NCI-H2107 treated with DMSO at 0.1 percent for 48 hours (cell line): ENCODE data around the gene HTR3A.
"Not testable (repeated sequence)": the region's sequence is repeated elsewhere in the genome, so short reads cannot be mapped to it uniquely, and the experiment has no call there.

Experiments
- DNase-seq: peaks from one replicate; lab custom pipeline; 2025; ENCODE audit not compliant: unreplicated experiment; lab: John Stamatoyannopoulos, UW

Gene HTR3A

DNA sequence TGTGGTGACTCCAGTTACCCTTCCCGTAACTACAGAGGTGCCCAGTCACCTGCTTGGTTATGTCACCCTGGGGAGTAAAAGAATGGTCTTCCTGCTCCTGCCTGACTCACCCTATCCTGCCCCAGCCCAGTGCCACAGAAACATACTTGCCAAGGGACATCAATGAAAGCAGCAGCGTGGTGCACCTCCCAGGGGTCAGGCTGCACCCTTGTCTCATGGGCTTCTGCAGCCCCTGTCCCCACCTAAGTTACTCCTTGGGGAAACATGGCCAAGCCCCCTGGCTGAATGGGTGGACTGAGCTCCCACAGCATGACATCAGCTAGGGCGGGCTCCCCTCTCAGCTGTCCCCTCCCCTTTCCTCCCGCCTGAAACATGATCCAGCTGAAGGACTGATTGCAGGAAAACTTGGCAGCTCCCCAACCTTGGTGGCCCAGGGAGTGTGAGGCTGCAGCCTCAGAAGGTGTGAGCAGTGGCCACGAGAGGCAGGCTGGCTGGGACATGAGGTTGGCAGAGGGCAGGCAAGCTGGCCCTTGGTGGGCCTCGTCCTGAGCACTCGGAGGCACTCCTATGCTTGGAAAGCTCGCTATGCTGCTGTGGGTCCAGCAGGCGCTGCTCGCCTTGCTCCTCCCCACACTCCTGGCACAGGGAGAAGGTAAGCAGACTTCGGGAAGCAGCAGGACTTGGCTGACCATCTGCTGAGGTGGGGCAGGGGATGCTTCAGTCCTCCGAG is at the start of gene HTR3A:
Gene HTR3A (plus strand): TSS at position 368 of the 730 bp plus-strand sequence. CDS start 218 bp downstream, at position 586.
- peak; percentile 82 for DNase-seq

GRCh38 chr11:113926273-113927197 is 48.4 kb upstream of the HTR3A start:
- no peak for DNase-seq

GRCh38 chr11:113928311-113928710 is 46.6 kb upstream of the HTR3A start:
- no peak for DNase-seq

- no peak for DNase-seq
Measured at GRCh38 chr11:113932788-113933187, 42.1 kb upstream of the HTR3A start.

- DNase-seq: not testable (repeated sequence)
Measured at GRCh38 chr11:113934193-113934592, 40.7 kb upstream of the HTR3A start.

GRCh38 chr11:113934761-113935160 is 40.1 kb upstream of the HTR3A start:
- no peak for DNase-seq

DNA sequence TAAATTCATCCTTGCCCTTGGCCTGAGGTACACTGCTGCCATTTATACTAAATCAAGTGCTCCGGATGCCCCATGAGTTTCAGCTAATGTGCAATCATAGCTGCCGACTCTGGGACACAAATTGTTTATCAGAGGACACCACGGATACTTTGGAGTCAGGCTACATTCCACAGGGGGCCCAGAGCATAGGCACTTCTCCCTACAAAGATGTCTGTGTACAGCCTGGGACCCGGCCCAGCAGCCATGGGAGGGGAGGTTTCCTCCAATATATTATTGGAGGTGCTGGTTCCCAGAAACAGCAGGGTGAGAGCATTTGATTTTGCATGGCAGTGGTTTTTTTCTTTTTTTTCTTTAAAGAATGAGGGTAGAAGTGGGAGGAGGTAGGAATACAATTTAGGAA is 39.0 kb upstream of the HTR3A start:
- no peak for DNase-seq

- no peak for DNase-seq
Measured at GRCh38 chr11:113937918-113938317, 37.0 kb upstream of the HTR3A start.

DNA sequence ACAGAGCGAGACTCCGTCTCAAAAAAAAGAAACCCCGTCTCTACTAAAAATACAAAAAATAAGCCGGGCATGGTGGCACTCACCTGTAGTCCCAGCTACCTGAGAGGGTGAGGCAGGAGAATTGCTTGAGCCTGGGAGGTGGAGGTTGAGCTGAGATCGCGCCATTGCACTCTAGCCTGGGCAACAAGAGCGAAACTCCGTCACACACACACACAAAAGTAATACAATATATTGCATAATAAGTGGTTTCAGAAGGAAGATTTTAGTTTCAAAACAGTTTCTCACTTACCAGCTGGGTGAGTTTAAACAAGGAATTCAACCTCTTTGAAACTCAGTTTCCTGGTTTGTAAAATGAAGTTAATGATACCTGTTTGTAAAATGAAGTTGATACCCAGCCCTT is 32.7 kb upstream of the HTR3A start:
- DNase-seq: no peak

- not testable (repeated sequence) for DNase-seq
Measured at GRCh38 chr11:113946162-113946561, 28.7 kb upstream of the HTR3A start.

DNA sequence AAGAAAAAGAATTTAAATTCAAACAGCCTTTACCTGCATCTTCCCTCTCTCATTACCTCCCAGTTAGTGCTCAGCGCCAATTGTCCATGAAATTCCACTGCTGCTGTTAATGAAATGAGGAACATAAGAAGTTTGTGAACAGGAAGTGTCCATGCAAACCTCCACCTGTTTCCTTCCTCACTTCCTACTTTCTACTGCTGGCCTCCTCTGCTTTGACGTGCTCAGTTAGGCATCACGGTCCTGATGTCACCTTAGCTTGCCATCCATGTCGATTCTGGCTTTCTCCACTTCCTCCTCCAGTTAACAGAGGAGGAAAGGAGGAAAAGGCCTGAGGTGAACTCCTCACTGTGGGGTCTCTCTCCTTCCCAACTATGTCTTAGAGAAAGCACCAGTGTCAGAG is 26.9 kb upstream of the HTR3A start:
- DNase-seq: no peak

DNA sequence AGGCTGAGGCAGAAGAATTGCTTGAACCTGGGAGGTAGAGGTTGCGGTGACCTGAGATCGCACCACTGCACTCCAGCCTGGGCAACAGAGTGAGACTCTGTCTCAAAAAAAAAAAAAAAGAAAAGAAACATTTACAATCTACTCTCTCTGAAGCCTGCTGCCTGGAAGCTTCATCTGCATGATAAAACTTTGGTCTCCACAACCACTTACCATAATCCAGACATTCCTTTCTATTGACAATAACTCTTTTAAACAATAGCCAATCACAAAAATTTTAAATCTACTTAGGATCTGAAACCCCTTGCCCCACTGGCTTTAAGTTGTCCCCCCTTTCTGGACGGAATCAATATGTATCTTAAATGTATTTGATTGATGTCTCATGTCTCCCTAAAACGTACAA is 25.0 kb upstream of the HTR3A start:
- DNase-seq: no peak

DNA sequence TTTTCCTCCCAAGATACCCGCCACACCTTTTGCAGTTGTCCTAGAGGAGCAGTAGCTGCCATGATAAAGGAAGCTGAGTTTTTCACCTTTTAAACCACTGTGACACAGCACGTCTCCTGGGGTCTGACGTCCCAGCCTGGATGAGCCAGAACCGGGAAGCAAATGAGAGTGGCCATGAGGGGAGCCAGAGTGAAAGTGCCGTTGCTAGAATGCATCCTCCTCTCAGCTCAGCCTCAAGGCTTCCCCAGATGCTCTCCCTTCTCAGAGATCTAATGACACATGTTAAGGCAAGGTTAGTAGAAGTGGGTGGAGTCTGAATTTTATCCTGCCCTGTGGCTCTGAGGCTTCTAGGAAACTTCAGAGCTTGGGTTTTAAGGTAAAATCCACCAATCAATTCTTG is 23.4 kb upstream of the HTR3A start:
- no peak for DNase-seq

DNA sequence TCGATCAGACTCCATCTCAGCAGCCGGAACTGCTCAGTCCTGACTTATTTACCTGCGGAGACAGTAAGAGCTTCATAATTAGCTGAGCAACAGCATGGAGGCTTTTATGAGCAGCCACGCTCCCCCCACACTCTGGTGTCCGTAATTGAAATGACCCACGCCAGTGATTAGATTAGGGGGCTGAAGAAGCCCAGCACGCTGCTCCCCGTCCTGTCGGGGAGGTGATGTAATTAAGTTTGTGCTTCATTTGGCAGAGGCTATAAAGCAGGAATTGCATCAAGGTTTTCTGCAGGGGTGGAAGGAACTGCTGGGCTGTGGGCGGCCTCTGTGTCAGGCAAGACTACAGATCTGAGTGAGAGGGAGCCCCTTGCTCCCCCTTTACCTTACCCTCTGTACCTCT is 22.8 kb upstream of the HTR3A start:
- no peak for DNase-seq

DNA sequence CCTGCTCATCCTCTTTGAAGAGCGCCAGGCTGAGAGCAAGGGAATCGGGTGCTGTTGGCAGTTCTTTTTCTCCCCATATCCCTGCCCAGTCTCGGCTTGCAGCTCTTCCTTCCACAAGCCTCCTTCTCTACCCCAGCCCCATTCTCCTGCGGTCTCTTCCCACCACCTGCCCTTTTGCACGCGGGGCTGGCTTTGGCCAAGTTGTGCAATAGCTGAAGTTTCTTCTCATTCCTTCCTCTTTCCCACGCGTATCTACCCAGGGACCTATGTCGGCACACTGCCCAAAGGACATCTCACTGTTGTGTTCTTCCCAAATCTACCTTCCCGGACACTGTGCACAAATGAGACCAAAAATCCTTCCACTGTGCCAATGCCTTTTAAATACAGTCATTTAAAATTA is 22.3 kb upstream of the HTR3A start:
- DNase-seq: no peak

DNA sequence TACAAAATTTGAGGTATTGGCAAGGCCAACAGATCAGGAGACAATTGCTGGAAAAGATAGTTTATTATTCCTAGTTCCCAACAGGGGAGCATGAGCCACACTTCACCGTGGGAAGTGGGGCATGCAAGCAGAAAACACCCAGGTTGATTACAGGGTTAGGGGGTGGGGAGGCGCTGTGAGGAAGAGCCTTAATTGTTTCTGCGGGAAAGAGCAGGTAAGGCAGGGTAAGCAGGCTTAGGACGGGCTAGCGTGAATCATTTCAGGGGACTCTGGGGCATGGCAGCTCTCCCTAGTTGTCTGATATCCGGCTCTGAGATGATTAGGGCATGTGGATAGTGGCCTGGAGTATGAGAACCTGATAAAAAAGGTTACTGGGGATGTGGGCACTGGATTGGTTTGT is 20.7 kb upstream of the HTR3A start:
- DNase-seq: no peak

DNA sequence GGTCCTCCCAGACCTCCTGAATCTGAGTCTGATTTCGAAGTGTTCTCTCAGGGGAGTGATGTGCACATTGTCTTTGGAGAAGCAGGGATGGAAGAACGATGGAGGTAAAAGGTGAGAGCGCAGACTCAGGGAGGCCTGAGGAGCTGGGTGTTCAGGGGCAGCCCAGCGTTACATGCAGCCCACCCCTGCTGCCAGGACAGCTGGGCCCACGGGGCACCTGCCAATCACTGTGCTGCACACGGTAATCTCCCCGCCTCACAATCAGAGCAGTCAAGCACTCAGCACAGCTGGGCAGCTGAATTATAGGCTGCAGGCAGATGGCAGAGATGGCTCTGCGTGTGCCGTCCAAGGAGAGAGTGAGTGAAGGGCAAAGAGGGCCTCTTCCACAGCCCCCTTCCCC is 17.9 kb upstream of the HTR3A start:
- no peak for DNase-seq

DNA sequence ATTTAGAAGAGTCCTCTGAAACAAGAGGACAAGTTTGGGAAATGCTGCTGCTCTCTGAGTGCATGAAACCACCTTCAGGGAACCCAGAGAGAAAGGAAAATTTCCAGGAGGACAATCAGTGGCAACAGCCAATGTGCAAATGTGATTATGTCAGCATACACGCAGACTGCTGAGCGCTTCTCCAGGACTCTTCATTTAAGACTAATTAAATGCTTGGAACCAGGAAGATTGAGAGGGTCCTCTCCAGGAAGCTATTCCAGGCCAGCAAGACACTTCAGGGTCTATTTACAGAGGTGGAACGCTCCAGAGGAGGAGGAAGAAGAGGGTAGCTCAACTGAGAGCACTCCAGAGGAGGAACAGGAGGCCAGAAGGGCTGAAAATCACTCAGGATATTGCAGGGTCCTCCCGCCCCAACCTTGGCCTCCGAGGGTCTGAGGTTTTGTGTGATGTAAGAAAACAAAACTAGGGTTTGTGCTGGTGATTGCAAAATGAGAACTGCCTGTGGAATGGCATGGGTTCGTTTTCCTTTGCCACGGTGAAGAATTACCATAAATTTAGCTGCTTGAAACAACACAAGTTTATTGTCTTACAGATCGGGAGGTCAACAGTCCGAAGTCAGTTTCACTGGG is 14.1 kb upstream of the HTR3A start:
- no peak for DNase-seq

- no peak for DNase-seq
Measured at GRCh38 chr11:113967361-113967760, 7.5 kb upstream of the HTR3A start.

- DNase-seq: no peak
Measured at GRCh38 chr11:113971506-113972195, 3.3 kb upstream of the HTR3A start.

GRCh38 chr11:113977071-113977490 is 2.2 kb downstream of the HTR3A start:
- no peak for DNase-seq
